Astrocyte of the spinal cord (primary cell): Measurements from ENCODE around the gene EMILIN3.

Experiments used
- DNase-seq: peaks from one replicate; pipeline ENCODE4 v3.0.0; 2011; ENCODE audit warnings: low read depth, low spot score
- H3K4me3 ChIP-seq: 2 replicates; pipeline ENCODE4 v1.5.1; 2011; ENCODE audit warnings: low read depth, mild to moderate bottlenecking, low read length, moderate library complexity
- in situ Hi-C: cut with HindIII; loops from 2 replicates; pipeline ENCODE4 v1.10.0; 2017; ENCODE audit warnings: low sequenced_read_pairs
- TF ChIP-seq, protein P1 (sequence below): IDR thresholded peaks from 2 replicates; pipeline ENCODE4 v1.5.1; 2012; ENCODE audit warnings: low read depth, mild to moderate bottlenecking, low read length, inconsistent platforms

Gene EMILIN3

DNA sequence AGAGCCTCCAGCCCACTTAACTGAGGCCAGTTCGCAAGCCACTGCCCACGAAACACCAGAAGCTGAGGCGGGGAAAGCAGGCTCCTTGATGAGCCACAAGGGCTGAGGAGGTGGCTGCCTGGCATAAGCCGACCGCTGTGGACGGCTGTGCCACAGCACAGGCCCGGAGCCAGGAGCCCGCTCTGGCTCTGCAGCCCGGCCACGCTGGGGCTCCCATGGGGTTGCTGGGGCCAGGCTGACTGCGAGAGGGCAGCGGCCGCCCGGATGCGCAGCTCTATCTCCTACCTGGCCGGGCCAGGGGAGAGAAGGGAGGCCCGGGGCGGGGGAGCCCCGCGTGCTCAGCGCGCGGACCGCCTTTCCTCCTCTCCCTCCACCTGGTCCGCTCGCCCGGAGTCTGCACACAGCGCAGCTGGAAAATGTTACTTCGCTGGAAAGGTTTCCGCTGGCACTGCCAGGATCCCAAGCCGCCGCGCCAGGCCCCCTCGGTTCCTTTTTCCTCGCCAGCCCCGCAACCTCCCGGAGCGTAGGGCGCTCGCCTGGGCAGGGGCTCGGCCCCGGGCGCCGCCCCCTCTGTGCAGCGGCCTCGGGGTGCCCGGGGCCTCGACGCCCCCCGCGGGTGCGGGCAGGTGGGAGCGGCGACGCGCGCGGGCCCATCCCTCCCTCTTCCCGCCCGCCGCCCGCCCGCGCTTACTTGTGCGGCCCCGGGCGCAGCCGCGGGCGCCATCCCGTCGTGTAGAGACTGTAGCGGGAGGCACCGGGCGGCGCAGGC is 657 bp downstream of the EMILIN3 start:
- no peak overlapping the region for H3K4me3 ChIP-seq
- in situ Hi-C loops = no loop called here
- no peak for DNase-seq
- TF ChIP-seq, protein P1, sequence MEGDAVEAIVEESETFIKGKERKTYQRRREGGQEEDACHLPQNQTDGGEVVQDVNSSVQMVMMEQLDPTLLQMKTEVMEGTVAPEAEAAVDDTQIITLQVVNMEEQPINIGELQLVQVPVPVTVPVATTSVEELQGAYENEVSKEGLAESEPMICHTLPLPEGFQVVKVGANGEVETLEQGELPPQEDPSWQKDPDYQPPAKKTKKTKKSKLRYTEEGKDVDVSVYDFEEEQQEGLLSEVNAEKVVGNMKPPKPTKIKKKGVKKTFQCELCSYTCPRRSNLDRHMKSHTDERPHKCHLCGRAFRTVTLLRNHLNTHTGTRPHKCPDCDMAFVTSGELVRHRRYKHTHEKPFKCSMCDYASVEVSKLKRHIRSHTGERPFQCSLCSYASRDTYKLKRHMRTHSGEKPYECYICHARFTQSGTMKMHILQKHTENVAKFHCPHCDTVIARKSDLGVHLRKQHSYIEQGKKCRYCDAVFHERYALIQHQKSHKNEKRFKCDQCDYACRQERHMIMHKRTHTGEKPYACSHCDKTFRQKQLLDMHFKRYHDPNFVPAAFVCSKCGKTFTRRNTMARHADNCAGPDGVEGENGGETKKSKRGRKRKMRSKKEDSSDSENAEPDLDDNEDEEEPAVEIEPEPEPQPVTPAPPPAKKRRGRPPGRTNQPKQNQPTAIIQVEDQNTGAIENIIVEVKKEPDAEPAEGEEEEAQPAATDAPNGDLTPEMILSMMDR = no peak

DNA sequence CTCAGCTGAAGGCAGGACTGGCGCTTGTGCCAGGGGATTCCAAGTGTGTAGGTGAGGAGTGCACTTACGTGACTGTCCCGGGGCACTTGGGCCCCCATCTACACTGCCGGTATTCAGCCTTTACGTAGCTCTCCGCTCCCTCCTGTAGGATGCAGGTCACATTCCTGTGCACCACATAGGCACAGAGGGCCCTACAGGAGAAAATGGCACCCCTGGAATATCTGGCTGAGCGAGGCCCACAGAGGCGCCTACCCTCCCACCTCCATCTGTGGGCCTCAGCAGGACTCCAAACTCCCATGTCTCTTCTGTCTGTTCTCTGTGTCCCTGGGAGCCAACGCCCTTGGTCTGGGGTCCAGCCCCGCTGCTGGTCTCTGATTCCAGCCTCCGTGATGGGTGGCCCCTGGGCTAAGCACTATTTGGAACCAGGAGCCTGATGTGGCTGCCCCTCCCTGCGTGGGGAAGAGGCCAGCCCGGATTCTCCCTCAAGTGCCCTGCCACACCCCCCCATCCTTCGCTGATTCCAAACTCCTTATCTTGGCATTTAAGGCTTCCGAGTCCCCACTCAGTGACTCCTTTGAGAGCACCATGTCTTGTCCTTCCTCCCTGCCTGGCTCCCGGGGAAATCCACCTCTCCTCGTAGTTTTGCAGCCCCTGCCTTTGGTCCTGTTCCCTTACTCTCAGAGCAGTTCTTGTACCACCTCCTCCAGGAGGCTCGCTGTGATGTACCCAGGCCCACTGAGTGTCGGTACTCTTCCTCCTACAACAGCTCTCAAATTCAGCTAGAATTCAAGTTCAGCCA is 1.5 kb downstream of the EMILIN3 start:
- in situ Hi-C loops = no loop called here
- TF ChIP-seq, protein P1 = no peak
- no peak for DNase-seq
- H3K4me3 ChIP-seq = no peak overlapping the region

DNA sequence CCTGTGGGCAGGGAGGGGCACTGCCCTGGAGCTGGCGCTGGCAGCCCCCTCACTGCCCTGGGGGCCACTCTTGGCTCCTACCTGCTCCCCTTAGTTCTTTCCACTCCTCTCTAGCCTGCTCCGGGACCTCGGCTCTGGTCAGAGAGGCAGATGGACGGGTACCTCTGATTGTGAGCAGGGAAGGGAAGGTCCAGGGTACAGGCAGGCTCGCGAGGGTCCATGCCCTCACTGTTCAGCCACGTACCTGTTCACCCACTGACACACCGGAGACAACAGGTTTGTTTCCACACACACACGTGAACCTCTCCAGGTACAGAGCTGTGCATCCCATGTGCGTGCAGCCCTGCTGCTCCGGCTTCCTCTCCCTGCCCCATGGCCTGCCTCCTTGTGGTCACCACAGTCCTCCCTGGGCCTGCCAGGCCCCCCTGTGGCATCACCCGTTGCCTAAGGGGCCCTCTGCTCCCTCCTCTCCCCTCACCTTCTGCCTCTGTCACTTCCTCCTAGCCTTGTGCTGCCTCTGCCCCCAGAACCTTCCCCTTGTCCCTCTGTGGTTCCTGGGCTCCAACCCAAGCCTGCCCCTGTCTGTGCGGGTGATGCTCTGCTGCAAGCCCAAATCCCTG is 2.3 kb downstream of the EMILIN3 start:
- no peak overlapping the region for H3K4me3 ChIP-seq
- no peak for DNase-seq
- TF ChIP-seq, protein P1 = peak; percentile 2
- in situ Hi-C loops = no loop called here

DNA sequence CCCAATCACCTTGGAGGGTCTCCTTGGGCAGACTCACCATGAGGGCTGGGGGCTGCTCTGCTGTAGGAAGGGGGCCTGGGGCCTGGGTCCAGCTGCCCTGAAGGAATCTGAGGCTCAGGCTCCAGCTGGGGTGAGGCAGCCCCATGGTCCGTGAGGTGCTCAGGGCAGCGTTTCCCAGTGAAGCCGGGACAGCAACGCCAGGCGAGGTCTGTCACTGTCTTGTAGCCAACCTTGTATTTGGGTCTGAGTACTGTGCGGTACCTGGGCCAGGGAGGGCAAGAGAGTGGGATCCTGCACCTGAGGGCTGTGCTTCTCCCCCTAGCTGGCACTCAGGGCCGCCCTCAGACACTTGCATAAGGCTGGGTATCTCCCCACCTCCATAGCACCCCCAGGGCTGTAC is 3.0 kb downstream of the EMILIN3 start:
- in situ Hi-C loops = no loop called here
- no peak overlapping the region for H3K4me3 ChIP-seq
- TF ChIP-seq, protein P1 = no peak
- DNase-seq = no peak

DNA sequence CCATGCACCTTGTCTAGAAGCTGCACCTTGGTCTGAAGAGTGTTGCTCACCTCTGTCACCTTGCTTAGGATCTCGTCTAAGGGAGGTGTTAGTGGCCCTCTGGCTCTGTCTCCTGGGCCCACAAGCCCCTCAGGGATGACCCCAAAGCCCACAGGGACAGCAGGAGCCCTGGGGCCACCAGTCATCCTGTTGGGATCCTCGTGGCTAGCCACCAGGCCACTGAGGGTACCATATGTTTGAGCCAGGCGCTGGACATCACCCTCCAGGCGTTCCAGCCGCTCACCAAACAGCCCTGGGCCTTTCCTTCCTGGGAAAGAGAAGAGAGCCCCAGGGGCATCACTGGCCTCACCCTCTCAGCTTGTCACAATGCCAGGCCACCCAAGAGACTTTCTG is 3.9 kb downstream of the EMILIN3 start:
- in situ Hi-C loops = no loop called here
- TF ChIP-seq, protein P1 = no peak
- H3K4me3 ChIP-seq = no peak overlapping the region
- no peak for DNase-seq
